ENCODE data around the gene MORC3. TPM values are rescaled to one million over a fixed set of nuclear protein-coding genes. Genes with fewer than 3 reads are reported as not detected.

The MORC3 gene
- total RNA-seq, 1 donor from 2014 or later, result 24.4 TPM

- TF ChIP-seq, protein P1, sequence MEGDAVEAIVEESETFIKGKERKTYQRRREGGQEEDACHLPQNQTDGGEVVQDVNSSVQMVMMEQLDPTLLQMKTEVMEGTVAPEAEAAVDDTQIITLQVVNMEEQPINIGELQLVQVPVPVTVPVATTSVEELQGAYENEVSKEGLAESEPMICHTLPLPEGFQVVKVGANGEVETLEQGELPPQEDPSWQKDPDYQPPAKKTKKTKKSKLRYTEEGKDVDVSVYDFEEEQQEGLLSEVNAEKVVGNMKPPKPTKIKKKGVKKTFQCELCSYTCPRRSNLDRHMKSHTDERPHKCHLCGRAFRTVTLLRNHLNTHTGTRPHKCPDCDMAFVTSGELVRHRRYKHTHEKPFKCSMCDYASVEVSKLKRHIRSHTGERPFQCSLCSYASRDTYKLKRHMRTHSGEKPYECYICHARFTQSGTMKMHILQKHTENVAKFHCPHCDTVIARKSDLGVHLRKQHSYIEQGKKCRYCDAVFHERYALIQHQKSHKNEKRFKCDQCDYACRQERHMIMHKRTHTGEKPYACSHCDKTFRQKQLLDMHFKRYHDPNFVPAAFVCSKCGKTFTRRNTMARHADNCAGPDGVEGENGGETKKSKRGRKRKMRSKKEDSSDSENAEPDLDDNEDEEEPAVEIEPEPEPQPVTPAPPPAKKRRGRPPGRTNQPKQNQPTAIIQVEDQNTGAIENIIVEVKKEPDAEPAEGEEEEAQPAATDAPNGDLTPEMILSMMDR (conservative IDR thresholded peaks at IDR 0.05; ENCODE audit: low read depth, low read length), result no peak
- DNase-seq (ENCODE audit: low read depth), result no peak
- H3K4me3 ChIP-seq (ENCODE audit: low read depth, low read length), result no peak overlapping the region
Measured at GRCh38 chr21:36424592-36424991, 104.6 kb downstream of the MORC3 start.

DNA sequence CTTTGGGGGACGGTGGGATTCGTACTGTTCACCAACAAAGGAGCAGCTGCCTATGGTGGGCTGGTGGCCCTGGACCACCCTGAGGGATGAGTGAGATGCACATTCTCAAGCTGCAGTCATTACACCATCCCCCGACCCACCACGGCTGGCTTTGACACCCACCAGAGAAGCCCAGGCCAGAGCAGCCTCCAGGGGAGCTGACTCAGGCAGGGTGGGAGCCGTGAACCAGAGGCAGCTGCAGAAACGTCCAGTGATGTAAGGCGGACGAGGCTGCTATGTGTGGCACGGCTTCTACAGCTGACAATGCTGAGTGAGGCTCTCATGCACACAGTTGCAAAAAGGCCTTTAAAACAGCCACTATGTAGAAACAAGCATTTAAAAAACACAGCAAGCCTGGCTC, 105.3 kb downstream of the MORC3 start:
- TF ChIP-seq, protein P1 (conservative IDR thresholded peaks at IDR 0.05; ENCODE audit: low read depth, low read length), result no peak
- H3K4me3 ChIP-seq (ENCODE audit: low read depth, low read length), result no peak overlapping the region
- no peak for DNase-seq (ENCODE audit: low read depth)

Other genes with a start within 250 kb of the MORC3 start
- 12.8 and 17.7 TPM in 2 replicates for gene CBR3, start 185.1 kb upstream of the MORC3 start, total RNA-seq
- gene DOP1B, start 163.4 kb upstream of the MORC3 start, total RNA-seq, result 37.6 and 40.7 TPM in 2 replicates
- gene CHAF1B, start 65.2 kb downstream of the MORC3 start, total RNA-seq, result 8.5 and 21.8 TPM in 2 replicates
- 2.6 and 5.1 TPM in 2 replicates for gene CLDN14, start 159.9 kb downstream of the MORC3 start, total RNA-seq